NCI-H1694 treated with DMSO at 0.1 percent for 48 hours (cell line): ENCODE data around the gene GOLM1.
"Not testable (repeated sequence)": the region's sequence is repeated elsewhere in the genome, so short reads cannot be mapped to it uniquely, and the experiment has no call there.

Experiments used
- DNase-seq: peaks from one replicate; lab custom pipeline; 2025; lab: John Stamatoyannopoulos, UW

GOLM1 gene

DNA sequence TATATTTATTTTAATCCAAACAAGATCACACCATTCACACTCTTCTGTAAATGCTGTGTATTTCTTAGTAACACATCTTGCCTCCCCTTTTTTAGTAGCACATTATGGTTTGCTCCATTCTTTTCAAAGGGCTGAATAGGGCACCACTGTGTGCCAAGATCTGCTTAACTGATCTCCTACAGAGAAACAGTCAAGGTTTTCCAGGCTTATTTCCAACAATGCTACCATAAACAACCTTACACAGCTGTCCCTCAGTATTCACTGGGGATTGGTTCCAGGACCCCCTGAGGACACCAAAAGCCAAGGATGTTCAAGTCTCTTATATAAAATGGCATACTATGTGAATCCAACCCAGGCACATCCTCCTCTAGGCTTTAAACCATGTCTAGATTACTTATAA is 16.5 kb downstream of the GOLM1 start:
- DNase-seq: peak; percentile 47

DNA sequence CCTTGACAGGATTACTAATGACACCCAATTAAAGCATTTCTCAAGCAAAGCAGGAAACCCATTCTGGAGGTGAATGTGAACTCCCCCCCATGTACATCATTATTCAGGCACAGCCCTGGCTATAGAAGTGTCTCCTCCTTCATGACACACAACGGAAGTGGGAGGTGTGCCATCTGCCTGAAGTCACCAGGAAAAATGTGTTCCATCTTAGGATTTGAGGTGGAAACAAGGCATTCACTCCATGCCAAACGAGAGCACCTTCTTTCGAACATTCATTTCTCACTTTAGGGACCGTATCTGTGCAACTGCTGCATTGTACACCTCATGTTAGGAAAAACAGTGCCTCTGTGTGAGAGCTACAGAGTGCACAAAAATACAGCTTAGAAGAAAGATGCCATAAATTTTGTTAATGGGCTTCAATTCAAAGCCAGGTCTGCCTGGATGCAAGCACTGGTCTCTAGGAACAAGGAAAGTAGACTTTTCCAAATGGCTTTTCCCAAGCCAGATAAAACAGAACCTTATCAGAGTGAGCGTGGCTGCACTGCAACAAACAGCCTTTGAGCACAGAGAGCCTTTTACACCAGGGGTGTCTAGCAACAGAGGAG is 19.4 kb downstream of the GOLM1 start:
- DNase-seq: no peak

DNA sequence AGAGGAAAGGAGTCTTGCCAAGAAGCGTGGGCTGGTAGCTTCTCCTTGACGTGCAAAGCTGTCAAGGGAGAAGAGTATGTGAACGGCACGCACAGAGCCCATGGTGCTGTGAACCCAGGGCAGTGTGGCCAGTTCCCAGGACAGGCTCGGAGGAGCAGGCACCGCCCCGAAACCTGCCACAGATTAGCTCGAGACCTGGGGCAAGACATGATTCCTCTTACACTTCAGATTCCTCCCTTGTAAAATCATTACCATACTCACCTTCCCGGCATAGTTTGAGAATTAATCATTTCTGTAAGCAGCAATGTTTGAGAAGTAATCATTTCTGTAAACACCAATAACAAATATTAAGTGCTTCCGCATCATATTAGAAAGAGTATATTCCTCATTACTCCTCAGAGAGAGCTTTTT is 19.9 kb downstream of the GOLM1 start:
- DNase-seq: no peak

DNA sequence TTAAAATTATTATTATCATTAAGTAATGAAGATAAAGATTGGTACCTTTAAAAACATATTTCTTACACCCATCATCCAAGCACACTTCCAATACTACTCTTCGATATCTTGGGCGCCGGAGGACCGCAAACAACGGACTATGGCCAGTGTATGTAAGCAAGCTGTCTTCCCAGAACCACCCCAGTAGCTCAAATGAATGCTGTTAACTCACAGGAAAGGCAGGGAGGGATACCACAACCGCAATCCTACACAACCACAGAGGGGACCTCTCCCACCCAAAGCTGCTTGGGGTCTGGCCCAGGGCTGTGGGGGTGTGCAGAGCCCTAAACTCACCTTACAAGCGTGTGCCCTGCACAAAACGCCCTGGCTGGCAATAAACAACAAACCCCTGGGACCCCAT is 20.6 kb downstream of the GOLM1 start:
- no peak for DNase-seq

DNA sequence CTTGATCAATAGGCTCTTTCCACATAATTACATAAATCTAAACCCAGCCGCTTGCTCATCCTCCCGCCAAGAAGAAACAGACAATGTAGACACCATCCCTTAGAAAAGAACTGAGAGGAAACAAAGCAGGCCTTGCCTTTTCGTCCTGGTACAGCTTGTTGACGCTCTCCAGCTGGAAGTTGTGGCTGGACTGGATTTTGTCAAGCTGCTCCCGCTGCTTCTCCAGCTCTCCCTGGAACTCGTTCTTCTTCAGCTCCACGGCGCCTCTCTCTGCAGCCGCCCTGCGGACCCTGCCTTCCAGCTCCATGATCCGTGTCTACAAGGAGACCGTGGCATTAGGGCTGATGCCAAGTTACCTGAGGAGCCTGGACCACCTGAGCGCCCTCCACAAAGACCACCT is 22.1 kb downstream of the GOLM1 start:
- DNase-seq: no peak

DNA sequence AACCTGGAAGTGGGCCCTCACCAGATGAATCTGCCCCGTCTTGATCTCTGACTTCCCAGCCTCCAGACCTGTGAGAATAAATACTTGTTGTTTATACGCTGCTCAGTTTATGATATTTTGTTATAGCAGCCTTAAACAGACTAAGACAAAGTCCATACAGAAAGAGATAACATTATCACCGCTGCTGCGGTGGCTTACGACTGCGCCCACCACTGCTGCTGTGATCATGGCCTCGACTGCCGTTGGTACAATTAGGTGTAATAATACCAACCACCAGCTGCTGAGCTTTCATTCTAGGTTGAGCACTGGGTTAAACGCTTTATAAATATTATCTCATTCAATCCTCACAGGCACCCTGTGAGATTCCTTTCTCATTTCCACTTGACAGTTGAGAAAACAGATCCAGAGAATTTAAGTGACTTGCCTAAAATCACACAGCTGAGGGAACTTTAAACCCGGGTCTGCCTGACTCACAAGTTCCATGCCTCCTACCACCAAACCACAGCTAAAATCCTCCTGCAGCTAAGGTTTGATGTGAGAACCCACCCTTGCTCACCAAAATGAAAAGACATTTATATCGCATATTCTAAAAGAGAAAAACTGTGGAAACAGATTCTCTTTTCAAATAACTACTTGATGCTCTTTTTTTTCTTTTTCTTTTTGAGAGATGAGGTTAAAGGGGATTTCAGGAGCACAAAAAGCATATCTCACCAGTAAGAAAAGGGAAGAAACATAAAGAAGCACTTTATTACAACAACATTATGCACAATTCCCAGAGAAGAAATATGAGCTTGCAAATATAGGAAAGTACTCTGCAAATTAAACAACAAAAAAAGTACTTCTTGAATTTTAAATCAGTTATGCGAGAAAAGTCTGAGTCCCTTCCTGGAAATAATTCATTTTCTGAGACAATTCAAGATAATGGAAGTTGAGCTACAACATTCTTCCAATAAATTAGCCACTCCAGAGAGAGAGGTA is 23.9 kb downstream of the GOLM1 start:
- no peak for DNase-seq

DNA sequence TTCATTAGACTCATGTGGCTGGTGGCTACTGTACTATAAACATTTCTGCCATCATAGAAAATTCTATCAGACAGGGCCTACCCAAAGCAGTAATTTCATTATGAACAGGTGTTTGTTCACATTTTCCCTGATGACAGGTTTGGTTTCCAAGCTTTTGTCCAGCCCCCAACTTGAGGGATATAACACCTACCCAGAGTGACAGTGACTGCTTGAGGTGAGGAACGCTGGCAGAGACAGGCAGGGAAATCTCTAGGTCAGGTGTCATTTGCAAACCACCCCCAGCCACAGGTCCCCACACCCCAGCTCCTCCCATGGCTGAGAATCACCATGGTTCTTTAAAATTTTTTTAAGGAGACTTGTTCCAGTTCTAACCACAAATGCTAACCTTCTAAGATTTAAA is 25.5 kb downstream of the GOLM1 start:
- DNase-seq: no peak

DNA sequence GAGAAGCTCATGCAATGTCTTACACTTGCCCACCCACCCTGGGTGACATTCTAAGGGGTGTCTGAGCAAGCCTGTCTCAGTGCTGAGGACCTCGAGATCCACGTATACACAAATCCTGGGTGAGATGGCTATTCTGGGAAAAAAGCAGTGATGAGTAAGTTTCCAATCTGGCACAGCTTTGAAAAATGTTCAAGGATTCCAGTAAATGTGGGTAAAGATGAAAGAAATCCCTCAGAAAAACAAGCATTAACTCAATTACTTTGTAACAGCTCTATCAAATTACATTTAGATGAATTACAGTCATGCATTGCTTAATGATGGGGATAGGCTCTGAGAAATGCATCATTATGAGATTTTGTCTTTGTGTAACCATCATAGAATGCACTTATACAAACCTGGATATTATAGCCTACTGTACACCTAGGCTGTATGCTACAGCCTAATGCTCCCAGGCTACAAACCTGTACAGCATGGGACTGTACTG is 26.9 kb downstream of the GOLM1 start:
- DNase-seq: no peak

DNA sequence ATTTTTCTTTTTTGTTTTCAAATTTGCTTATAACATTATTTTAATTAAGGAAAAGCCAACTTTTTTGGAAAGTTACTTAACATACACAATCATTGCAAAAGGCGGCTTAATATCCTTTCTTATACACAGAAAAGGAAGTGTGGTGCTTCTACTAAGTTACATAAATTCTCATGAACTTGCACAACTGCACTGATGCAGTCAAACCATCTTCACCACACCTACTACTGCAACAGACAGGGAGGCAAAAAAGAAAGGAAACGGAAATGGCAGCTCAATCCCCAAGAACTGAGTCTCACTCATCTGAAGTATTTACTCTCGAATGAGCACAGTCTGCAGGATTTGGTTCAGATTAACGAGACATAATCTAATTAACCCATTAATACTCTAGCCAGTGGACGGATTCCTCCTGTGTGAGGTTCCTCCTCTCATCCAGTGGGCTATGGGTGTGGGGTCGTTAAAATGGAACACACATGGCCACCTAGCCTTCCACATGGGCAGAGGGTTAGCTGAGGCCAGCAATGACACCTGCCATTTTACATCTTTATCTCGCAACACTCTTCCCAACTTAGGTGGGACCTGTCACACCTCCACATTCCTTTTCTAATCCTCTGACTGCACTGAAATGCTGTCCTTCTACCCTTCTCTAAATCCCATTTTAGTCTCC is 30.0 kb downstream of the GOLM1 start:
- no peak for DNase-seq

DNA sequence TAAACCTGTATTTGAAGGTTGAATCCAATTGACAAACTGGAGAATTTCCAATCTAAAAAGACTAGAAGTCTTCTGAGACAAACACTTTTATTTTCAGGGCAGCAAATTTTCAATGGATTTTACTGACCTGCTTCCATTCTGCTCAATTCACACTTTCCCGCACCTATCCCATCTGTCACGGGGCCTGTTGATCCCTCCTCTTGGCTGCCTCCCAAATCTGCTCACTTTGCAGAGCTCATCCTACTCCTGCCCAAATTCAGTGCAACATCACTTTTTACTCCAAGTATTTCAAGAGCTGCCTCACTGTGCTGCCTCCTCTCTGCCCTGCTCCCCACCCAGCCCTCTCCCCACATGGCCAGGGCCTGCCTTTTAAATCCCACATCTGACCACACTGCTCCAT is 35.1 kb downstream of the GOLM1 start:
- DNase-seq: peak; percentile 62

DNA sequence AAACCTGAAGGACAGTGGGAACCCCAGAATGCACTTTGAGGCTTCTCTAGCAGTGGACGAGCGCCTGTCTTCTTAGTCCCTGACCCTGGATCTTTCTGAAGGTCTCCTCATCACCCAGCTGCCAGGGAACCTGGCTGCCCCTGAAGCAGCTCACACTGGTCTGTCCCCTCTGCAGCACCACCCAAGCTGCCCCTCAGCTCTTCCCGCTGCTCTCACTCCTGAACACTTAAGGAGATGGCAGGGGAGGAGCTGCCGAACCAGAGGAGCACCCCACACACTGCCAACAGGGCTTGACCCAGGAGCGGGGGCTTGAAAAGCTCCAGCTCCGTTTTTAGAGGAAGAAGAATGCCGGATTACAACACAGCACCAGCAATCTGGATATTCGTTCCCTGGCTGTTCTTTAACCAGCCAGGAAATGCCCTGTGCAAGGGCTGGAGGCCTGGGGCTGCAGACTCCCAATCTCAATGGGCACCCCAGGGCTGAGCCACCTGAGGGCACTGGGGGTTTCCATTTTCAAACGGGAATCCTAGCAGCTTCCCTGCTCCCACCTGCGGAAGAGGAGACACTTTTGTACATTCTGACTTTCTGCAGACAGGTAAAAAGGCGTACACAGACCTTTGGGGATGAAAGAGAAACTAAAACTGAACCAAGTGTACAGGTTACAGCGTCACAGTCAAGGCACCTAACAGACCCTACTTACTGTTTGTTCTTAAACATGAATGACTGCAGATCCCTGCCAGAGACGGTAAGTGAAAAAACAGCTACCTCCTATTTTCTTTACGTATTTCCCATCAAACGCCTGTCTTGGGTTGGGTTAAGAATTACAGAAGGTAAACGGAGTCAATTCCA is 36.3 kb downstream of the GOLM1 start:
- DNase-seq: no peak

DNA sequence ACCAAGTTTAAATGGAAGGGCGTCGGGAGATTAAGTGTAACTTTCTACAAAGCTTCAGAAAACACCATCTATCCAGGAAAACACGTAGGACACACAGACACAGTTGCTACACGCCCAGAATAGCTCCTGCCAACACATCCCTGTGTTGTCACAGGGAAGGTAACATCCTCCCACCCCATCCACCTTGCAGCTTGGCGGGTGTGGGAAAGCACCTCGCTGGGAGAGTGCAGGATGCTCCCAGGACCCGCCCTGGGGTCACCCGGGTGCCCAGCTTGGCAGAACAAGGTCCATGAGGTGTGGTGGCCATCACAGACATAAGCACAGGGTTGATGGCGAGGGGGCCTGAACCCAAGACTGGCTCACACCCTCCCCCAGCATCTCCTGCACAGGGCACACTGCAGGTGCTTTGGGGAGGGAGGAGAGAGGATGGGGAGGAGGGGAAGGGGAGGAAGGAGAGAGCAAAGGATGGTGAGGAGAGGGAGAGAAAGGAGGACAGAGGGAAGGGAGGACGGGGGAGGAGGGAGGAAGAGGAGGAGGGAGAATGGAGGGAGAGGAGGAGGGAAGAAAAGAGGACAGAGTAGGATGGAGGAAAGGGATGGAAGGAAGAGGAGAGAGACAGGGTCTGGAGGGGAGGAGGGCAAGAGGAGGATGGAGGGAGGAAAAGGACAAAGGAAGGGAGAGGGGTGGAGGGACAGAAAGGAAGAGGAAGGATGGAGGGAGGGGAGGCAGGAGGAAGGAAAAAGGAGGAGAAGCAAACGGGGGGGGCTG is 37.2 kb downstream of the GOLM1 start:
- DNase-seq: no peak

DNA sequence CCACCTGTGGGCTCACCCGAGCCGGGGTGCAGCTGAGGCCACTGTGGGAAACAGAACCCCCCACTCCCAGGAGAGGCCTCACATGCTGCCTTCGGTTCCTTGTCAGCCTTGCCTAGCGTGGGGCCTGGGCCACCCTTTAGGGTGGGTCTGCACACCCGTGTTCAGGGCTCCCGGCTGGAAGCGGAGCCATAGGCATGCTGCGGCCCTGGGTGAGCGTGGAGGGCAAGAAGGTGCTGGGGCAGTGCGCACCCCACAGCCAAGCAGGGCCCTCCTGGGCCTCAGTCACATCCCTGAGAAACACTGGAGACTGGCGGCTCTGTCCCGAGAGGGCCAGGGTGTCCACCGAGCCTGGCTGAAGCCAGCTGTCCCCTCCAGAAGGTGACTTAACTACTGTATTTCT is 41.9 kb downstream of the GOLM1 start:
- DNase-seq: no peak

DNA sequence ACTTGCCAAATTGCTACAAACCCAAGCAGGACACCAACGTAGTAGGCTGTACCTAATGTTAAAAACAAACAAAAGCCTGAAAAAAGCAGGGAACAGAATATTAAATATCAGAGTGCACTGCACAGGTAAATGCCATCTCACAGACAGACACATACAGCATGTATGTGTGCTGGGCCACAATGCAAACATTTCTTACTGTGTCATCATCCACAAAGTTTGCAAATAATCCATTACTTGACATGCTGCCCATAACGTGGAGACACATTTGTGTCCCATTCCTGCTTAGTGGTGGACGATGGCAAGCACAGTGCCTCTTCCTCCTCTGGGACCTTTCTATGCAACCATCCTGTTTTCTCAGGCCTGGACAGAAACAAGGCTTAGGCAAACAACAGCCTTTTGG is 44.7 kb downstream of the GOLM1 start:
- DNase-seq: no peak

DNA sequence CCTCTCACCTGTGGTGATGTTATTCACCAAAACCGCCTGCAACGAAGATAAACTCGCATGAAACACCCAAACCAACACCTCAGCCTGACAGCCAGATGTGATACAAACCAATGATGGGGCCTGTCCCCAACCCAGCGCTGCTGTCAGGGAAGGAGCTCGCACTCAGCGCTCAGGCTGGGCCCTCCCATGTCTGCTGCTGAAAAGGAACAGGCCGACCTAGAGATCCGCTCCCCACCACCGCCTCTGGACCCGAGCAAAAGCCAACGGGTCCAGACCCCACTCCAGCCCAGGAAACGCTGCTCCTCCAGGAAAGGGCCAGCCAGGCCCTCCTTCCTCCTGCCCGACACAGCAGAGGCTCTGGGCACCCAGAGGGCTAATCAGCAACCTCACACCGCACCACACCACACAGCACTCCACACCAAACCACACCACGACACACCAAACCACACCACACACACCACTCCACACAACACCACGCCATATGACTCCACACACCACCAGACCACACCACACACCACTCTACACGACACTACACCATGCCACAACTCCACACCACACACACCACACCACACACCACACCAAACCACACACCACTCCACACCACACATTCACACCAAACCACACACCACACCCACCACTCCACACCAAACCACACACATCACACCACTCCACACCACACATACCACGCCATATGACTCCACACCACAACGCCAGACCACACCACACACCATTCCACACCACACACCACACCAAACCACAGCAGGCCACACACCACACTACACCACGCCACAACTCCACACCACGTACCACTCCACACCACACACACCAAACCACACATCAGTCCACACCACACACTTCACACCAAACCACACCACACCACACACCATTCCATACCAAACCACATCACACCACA is 46.5 kb downstream of the GOLM1 start:
- no peak for DNase-seq

DNA sequence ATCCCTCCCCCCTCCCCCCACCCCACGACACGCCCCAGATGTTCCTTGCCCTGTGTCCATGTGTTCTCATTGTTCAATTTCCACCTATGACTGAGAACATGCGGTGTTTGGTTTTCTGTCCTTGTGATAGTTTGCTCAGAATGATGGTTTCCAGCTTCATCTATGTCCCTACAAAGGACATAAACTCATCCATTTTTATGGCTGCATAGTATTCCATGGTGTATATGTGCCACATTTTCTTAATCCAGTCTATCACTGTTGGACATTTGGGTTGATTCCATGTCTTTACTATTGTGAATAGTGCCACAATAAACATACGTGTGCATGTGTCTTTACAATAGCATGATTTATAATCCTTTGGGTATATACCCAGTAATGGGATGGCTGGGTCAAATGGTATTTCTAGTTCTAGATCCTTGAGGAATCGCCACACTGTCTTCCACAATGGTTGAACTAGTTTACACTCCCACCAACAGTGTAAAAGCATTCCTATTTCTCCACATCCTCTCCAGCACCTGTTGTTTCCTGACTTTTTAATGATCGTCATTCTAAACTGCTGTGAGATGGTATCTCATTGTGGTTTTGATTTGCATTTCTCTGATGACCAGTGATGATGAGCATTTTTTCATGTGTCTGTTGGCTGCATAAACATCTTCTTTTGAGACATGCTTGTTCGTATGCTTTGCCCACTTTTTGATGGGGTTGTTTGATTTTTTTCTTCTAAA is 51.2 kb downstream of the GOLM1 start:
- not testable (repeated sequence) for DNase-seq

DNA sequence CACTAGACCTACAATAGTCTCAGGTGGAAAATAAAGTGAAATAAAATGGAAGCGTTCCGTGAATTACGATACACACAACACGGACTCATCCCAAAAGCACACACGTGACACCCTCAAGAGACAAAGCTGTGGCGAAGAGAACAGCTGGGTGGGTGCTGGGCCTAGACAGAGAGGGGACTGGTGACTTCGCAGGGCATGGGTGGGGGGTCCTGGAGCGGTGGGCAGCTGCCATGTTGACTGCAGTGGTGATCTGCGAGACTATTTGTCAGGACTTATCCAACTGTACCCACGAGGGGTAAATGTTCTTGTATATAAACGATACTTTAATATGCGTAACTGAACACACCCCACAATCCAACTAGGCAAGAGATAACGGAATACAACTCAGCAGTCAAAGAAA is 52.0 kb downstream of the GOLM1 start:
- no peak for DNase-seq

DNA sequence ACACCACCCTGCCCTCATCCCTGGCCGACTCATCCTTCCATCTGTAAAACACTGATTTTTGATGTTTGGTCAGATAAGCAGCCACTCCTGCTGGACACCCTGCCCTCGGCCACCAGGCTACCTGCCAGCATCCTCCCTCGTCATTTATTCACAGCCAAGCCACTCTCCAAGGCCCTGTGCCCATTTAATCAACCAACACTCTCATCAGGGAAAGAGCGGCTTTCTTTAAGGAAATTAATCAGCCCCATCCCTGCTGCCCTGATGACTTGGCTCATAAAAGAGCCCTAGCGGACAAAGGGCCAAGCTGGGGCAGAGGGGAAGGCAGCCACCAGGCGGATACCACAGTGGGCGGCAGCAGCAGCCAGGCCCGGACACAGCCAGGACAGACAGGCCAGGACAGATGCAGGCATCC is 52.4 kb downstream of the GOLM1 start:
- DNase-seq: no peak

DNA sequence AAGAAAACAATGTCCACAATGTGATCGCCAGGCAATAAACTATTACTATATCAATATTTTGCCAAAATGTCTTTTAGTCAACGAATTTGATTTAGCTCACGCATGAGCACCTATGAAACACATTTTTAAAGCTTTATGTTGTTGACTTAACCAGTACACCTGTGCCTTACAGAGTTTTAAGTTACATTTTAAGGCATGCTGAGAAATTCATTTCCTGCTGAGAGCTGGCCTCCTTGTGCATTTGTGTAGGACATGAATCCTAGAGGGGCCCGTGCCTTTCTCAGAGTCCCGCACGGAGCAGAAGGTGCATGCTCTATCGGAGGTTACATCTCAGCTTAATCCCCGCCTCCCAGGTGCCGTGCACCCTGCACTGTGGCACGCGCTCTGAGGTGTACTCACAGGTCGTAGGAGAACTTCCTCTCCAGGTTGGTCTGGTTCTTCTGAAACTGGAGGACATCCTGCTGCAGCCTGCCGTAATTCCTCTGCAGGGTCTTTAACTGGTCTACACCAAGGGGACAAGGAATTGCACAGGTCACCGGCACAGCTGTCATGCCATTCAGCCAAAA is 53.2 kb downstream of the GOLM1 start:
- no peak for DNase-seq
